ENCODE data around the gene SMAD5. TPM values are rescaled to one million over a fixed set of nuclear protein-coding genes. Genes with fewer than 3 reads are reported as not detected.

The SMAD5 gene
- total RNA-seq, 4 donors from 2014 or later, result 25.6 to 50.1 (median 32.0) TPM

GRCh38 chr5:136149891-136150290 is 17.2 kb downstream of the SMAD5 start:
- Histone ChIP-seq H3K27ac (no peak overlapping the region), H3K9me3 (no peaks in the 10 kb centered on the region), H3K36me3 (peaks cover 0 to 13% of the 10 kb centered on the region in 2 donors), H3K27me3 (no peaks in the 10 kb centered on the region), H3K4me3 (no peak overlapping the region), H3K4me1 (peaks cover 52 to 56% of the 10 kb centered on the region in 2 donors)
- DNase-seq, result no peak
- in situ Hi-C loops (cut with MboI; ENCODE audit: low sequenced_read_pairs in 4 of 4), result no loop called here
- ATAC-seq, result no peak
- TF ChIP-seq CTCF (IDR thresholded peaks at IDR 0.05 in 4 of 5, conservative IDR thresholded peaks at IDR 0.05 in 1 of 5) (no peak), POLR2A (IDR thresholded peaks at IDR 0.05) (no peak)
- intact Hi-C loops (cut with DNase I; ENCODE audit: low total_unique reads), result no loop called here

- Histone ChIP-seq H3K4me1 (peaks cover 27 to 43% of the 10 kb centered on the region in 2 donors), H3K27me3 (no peaks in the 10 kb centered on the region), H3K27ac (no peak overlapping the region), H3K36me3 (peaks cover 0 to 35% of the 10 kb centered on the region in 2 donors), H3K9me3 (no peaks in the 10 kb centered on the region), H3K4me3 (no peak overlapping the region)
- no peak for ATAC-seq
- TF ChIP-seq CTCF (IDR thresholded peaks at IDR 0.05 in 4 of 5, conservative IDR thresholded peaks at IDR 0.05 in 1 of 5), result no peak
- TF ChIP-seq POLR2A (IDR thresholded peaks at IDR 0.05), result no peak
- no peak for DNase-seq
- intact Hi-C loops (cut with DNase I; ENCODE audit: low total_unique reads) (no loop called here), in situ Hi-C loops (cut with MboI; ENCODE audit: low sequenced_read_pairs in 4 of 4) (no loop called here)
Observed at GRCh38 chr5:136153581-136154236, 21.1 kb downstream of the SMAD5 start.

GRCh38 chr5:136155078-136155477 is 22.4 kb downstream of the SMAD5 start:
- H3K4me1 ChIP-seq, result peaks cover 28 to 47% of the 10 kb centered on the region in 2 donors
- no peak for TF ChIP-seq CTCF (IDR thresholded peaks at IDR 0.05 in 4 of 5, conservative IDR thresholded peaks at IDR 0.05 in 1 of 5)

GRCh38 chr5:136155761-136156160 is 23.1 kb downstream of the SMAD5 start:
- peaks cover 0 to 35% of the 10 kb centered on the region in 2 donors for H3K36me3 ChIP-seq
- no peak overlapping the region for H3K27ac ChIP-seq
- H3K27me3 ChIP-seq, result no peaks in the 10 kb centered on the region
- no peak for TF ChIP-seq POLR2A (IDR thresholded peaks at IDR 0.05)
- TF ChIP-seq CTCF (IDR thresholded peaks at IDR 0.05 in 4 of 5, conservative IDR thresholded peaks at IDR 0.05 in 1 of 5), result no peak
- H3K9me3 ChIP-seq, result no peaks in the 10 kb centered on the region
- ATAC-seq, result no peak
- no peak overlapping the region for H3K4me3 ChIP-seq
- no peak for DNase-seq
- in situ Hi-C loops (cut with MboI; ENCODE audit: low sequenced_read_pairs in 4 of 4) (no loop called here), intact Hi-C loops (cut with DNase I; ENCODE audit: low total_unique reads) (no loop called here)
- H3K4me1 ChIP-seq, result peaks cover 28 to 47% of the 10 kb centered on the region in 2 donors

More at GRCh38 chr5:136155078-136155477, 22.4 kb downstream of the SMAD5 start:
- intact Hi-C loops (cut with DNase I; ENCODE audit: low total_unique reads) (no loop called here), in situ Hi-C loops (cut with MboI; ENCODE audit: low sequenced_read_pairs in 4 of 4) (no loop called here)
- no peak for ATAC-seq
- Histone ChIP-seq H3K36me3 (peaks cover 0 to 35% of the 10 kb centered on the region in 2 donors), H3K27me3 (no peaks in the 10 kb centered on the region), H3K4me3 (no peak overlapping the region), H3K9me3 (no peaks in the 10 kb centered on the region), H3K27ac (no peak overlapping the region)
- DNase-seq, result no peak

GRCh38 chr5:136157514-136157913 is 24.9 kb downstream of the SMAD5 start:
- no peak for ATAC-seq
- Histone ChIP-seq H3K27ac (no peak overlapping the region), H3K9me3 (no peaks in the 10 kb centered on the region), H3K4me1 (peaks cover 22 to 47% of the 10 kb centered on the region in 2 donors), H3K36me3 (peaks cover 0 to 35% of the 10 kb centered on the region in 2 donors), H3K4me3 (no peak overlapping the region), H3K27me3 (no peaks in the 10 kb centered on the region)
- in situ Hi-C loops (cut with MboI; ENCODE audit: low sequenced_read_pairs in 4 of 4) (no loop called here), intact Hi-C loops (cut with DNase I; ENCODE audit: low total_unique reads) (no loop called here)
- no peak for DNase-seq
- TF ChIP-seq CTCF (IDR thresholded peaks at IDR 0.05 in 4 of 5, conservative IDR thresholded peaks at IDR 0.05 in 1 of 5), result no peak
- no peak for TF ChIP-seq POLR2A (IDR thresholded peaks at IDR 0.05)
